ENCODE data around the gene UMODL1.
"Not testable (repeated sequence)": the region's sequence is repeated elsewhere in the genome, so short reads cannot be mapped to it uniquely, and the experiment has no call there.

UMODL1 gene

DNA sequence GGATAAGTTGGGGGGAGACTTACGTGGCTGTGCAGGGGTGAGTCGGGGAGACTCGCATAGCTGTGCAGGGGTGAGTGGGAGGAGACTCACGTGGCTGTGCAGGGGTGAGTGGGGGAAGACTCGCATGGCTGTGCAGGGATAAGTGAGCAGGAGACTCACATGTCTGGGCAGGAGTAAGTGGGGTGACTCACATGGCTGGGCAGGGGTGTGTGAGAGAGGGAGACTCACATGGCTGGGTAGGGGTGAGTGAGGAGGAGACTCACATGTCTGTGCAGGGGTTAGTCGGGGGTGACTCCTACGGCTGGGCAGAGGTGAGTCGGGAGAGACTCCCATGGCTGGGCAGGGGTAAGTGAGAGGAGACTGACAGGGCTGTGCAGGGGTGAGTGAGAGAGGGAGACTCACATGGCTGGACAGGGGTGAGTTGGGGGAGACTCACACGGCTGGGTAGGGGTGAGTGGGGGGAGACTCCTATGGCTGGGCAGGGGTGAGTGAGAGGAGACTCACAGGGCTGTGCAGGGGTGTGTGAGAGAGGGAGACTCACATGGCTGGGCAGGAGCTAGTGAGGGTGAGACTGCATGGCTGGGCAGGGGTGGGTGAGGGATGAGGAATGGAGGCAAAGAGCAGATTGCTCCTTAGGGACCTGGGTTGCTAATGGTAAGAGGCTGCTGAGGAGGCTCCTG lies 91.9 kb downstream of the UMODL1 start:
- no peak for DNase-seq (ENCODE audit: low read depth in 2 of 2)

DNA sequence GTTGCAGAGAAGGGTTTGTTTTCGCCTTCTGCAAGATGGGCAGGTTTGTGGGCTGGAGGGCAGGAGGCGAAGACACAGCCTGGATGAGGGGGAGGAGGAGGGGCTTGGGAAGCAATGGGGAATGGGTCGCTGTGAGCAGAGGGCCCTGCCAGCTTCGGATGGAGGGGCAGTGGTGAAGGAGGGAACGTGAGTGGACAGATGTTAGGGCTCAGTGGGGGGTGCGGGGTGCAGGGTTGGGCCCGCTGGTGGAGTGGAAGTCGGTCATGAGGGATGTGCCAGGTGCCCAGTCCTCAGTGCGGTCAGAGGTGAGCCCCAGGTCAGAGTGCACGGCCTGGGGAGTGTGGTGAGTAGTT lies 92.4 kb downstream of the UMODL1 start:
- DNase-seq (ENCODE audit: low read depth in 2 of 2) = no peak

DNA sequence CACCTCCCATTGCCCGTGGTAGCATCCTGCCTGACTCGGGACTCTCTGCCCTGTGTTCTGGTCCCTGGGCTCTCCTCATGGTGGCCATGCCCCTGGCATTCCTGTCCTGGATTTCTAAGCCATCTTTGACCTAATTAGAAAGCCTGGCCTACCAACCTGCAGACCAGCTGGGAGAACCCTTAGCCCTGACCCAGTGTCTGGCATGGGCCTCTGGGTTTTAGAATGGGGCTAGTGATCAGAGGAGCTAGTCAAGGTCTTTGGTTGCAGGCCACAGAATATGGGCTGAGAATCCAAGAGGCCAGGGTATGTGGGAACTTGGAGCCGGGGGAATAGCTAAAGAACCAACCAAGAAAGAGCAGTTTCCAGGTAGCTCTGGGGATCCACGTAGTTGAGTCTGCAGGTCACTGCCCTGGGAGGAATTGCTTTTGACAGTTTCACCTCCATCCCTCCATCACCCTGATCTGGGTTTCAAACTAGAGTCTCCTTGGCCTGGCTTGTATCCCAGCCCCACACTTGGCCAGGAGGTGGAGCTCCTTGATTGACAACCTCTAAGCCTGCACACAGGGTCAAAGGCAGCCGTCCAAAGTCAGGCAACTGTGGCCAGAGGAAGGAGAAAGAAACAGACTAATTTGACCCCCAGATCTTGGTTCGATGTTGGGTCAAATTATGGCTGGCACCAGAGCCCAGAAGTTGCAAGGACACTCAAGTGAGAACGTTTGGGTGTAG lies 93.1 kb downstream of the UMODL1 start:
- no peak for DNase-seq (ENCODE audit: low read depth in 2 of 2)

DNA sequence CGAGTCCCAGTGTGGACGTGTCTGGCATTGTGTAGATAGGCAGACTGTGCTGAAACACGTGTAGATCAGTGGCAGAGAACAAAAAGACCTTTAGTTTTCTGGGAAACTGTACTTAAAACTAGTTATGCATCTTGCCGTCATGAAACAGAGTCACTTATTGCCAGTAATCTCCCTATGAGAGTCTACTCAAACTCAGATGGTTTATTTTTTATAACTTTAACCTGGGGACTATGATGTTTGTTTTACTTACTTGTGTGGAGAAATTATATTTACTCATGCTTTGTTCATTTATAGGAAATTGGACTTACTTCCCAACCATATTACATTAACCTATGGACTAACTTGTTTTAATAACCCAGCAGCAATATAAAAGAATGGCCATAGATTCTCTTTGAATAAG lies 93.7 kb downstream of the UMODL1 start:
- DNase-seq (ENCODE audit: low read depth in 2 of 2) = no peak

DNA sequence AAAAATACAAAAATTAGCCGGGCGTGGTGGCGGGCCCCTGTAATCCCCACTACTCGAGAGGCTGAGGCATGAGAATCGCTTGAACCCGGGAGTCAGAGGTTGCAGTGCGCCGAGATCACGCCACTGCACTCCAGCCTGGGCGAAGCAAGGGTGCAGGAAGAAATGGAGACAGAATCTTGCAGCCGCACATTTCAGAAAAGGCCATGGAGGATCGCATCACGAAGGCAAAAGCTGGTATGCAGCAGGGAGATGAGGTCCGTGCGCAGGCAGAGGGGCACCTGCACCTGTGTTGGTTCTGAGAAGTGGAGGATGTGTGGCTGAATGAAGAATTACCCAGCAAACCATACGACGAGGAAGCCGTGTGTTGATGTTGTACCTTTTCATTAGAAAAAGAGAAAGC lies 94.8 kb downstream of the UMODL1 start:
- no peak for DNase-seq (ENCODE audit: low read depth in 2 of 2)

DNA sequence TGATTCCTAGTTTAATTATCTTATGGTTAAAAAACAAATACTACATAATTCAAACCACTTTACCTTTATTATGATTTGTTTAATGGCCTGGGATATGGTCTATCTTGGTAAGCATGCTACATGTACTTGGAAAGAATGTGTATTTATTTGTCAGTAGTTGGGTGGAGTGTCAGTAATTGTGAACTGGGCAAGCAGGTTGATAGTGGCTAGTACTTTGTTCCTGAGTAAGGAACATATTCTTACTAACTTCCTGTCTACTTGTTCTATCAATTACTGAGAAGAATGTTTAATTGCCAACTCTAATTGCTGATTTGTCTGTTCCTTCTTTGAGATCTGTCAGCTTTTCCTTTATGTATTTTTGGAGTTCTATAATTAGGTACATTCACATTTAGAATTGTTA lies 98.6 kb downstream of the UMODL1 start:
- DNase-seq (ENCODE audit: low read depth in 2 of 2) = no peak

GRCh38 chr21:42171091-42172053 lies 100.3 kb downstream of the UMODL1 start:
- DNase-seq (ENCODE audit: low read depth in 2 of 2) = no peak

DNA sequence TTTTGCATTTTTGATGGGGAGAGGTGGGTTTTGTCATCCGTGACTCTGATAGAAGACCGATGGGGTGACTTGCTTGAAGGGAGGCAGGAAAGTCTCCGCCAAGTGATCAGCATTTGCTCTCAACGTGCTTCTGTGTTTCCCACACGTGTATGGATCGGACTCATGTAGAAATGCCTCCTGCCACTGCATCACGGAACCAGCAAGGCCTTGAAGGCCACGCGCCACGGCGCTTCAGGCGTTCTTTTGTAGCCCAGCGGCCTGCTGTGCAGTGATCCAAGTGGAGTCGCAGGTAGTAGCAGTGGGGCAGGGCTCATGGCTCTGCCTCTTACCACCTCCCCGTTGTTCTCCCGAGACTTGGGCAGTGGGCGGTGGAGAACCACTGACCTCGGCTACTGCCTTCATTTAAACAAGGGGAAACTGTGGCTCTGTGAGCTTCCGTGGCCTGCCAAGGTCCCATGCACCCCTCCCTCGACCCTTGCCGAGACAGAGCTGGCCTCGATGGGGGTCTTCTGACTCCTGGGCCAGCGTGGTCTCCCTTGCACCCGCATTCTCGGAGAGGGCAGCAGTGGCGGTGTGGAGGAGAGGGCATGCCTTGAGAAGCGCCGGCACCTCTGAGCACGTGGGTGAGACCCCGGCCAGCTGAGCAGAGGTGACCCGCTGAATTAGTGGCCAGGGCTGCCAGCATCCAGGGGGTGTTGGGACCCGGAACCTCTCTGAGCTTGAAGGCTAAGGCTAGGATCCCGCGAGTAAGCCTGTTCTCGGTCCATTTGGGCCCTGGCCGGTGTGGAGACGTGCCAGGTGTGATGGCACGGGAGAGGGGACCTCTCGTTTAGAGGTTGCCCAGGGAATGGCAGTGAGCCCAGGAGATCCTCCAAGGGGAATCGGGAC lies 101.7 kb downstream of the UMODL1 start:
- no peak for DNase-seq (ENCODE audit: low read depth in 2 of 2)

DNA sequence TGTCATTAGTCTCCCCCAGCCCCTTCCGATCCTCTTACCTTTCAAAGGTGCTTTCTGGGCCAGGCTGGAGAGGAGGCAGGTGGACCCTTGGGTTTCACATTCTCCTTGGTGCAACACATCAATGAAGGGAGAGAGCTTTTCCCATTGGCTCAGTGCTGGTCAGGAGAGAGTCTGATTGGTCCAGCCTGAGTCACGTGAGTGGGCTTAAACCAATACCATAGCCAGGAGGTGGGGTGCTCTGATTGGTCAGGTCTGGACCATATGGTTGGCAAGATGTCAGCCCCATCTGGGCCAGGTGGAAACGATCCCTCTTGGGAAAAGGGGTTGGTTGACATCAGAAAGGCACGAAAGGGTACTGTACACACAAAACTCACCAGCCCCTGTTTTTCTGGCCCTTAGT lies 103.1 kb downstream of the UMODL1 start:
- DNase-seq (ENCODE audit: low read depth in 2 of 2) = no peak

- no peak for DNase-seq (ENCODE audit: low read depth in 2 of 2)
Measured at GRCh38 chr21:42175110-42175710, 104.1 kb downstream of the UMODL1 start.

- DNase-seq (ENCODE audit: low read depth in 2 of 2) = no peak
Measured at GRCh38 chr21:42176859-42177258, 105.7 kb downstream of the UMODL1 start.

GRCh38 chr21:42179316-42179715 lies 108.2 kb downstream of the UMODL1 start:
- no peak for DNase-seq (ENCODE audit: low read depth in 2 of 2)

- DNase-seq (ENCODE audit: low read depth in 2 of 2) = not testable (repeated sequence)
Measured at GRCh38 chr21:42180001-42180400, 108.9 kb downstream of the UMODL1 start.

GRCh38 chr21:42182713-42183371 lies 111.7 kb downstream of the UMODL1 start:
- no peak for DNase-seq (ENCODE audit: low read depth in 2 of 2)

DNA sequence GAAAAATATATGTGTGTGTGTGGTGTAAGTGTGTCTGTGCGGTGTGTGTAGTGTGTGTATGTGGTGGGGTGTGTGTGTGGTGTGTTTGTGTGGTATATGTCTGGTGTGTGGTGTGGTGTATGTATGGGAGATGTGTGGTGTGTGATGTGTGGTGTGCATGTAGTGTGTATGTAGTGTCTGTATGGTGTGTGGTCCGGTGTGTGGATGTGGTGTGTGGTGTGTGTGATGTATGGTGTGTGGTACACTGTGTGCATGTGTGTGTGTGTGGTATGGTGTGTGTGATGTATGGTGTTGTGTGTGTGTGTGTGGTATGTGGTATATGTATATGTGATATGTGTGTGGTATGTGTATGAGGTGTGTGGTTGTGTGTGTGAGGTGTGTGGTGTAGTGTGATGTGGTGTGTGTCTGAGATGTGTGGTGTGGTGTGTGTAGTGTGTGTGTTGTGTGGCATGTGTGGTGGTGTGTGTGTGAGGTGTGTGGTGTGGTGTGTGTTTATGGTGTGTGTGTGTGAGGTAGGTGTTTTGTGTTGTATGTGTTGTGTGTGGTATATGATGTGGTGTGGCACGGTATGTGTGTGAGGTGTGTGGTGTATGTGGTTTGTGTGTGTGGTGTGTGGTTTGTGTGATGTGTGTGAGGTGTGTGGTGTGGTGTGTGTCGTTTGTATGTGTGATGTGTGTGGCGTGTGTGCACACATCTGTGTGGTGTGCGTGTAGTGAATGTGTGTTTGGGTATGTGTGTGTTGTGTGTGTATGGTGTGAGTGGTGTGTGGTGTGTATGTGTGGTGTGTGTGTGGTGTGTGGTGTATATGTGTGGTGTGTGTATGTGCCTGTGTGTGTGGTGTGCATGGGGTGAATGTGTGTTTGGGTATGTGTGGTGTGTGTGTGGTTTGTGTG lies 112.5 kb downstream of the UMODL1 start:
- DNase-seq (ENCODE audit: low read depth in 2 of 2) = no peak

GRCh38 chr21:42186591-42186990 lies 115.5 kb downstream of the UMODL1 start:
- no peak for DNase-seq (ENCODE audit: low read depth in 2 of 2)

GRCh38 chr21:42187976-42188653 lies 117.0 kb downstream of the UMODL1 start:
- DNase-seq (ENCODE audit: low read depth in 2 of 2) = peak; percentile 54 to 67

DNA sequence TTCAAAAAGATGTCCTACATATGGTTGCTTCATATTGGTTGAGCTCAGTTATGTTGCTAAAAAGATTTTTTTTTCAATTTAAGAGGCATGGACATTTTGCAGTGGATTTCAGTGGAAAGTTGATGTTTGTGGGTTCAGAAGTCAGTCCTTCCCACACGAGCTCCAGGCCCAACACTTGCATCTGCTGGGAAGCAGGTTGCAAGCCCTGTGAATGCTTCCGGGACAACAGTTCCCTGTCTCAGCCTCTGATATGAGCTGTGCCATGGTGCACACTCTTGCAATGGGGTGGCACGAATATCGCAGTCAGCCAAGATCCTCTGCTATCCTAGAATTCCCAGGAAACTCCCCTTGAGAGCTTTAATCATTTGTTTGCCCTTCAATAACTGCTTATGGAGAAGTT lies 117.5 kb downstream of the UMODL1 start:
- DNase-seq (ENCODE audit: low read depth in 2 of 2) = no peak

DNA sequence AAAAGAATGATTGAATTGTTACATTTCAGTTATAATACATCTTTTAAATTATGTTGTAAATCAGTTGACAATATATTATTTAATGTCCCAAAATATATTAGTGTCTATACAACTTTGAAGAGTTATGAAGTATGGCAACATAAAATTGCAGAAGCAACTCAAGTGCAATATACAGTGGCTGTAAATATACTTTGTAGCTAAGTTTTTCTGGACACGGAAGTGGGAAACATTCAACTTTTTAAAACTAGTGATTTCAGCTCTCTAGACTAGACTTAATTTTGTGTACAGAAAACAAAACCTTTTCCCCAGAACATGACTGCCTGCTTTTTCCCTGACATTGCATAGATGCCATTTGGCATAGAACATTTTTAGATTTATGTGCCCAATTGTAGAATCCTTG lies 118.3 kb downstream of the UMODL1 start:
- no peak for DNase-seq (ENCODE audit: low read depth in 2 of 2)
